IPS-18a (cell line): Measurements from ENCODE around the gene LARGE1.

Experiments used
- H3K27ac ChIP-seq: one replicate; pipeline ENCODE4 v1.5.1; 2013; ENCODE audit warnings: low read length
- H3K27me3 ChIP-seq: one replicate; pipeline ENCODE4 v1.6.1; 2013; ENCODE audit warnings: mild to moderate bottlenecking, low read length; ENCODE audit not compliant: control insufficient read depth, insufficient read depth
- H3K36me3 ChIP-seq: one replicate; pipeline ENCODE4 v1.6.1; 2013; ENCODE audit warnings: low read depth, low read length; ENCODE audit not compliant: control insufficient read depth
- H3K4me1 ChIP-seq: one replicate; pipeline ENCODE4 v1.6.1; 2013; ENCODE audit warnings: low read depth, low read length; ENCODE audit not compliant: control insufficient read depth
- H3K4me3 ChIP-seq: one replicate; pipeline ENCODE4 v1.5.1; 2013; ENCODE audit warnings: low read length
- H3K9ac ChIP-seq: one replicate; pipeline ENCODE4 v1.6.1; 2013; ENCODE audit warnings: mild to moderate bottlenecking, low read length, moderate library complexity
- H3K9me3 ChIP-seq: one replicate; pipeline ENCODE4 v1.6.1; 2013; ENCODE audit warnings: low read depth, low read length; ENCODE audit not compliant: control insufficient read depth

Gene LARGE1

DNA sequence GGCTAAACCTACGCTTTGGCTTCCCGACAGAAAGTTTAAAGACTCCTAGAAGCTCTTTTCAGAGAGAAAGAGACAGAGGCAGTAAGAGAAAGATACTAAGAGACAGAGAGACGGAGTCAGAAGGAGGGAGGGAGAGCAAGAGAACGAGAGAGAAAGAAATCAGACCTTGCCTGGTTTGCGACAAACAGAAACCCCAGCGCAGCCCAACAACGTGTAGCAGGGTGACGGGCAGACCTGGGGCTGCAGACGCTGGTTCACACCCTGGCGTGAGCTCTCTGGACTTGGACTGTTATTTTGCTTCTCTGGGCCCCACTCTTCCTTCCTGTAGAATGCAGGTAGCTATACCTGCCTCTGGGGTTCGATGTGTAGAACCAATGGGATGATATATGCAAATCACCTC, 617.7 kb downstream of the LARGE1 start:
- Histone ChIP-seq H3K9ac (no peak overlapping the region), H3K9me3 (no peaks in the 10 kb centered on the region), H3K27me3 (no peaks in the 10 kb centered on the region), H3K27ac (no peak overlapping the region), H3K4me1 (peaks cover 5% of the 10 kb centered on the region), H3K36me3 (peaks cover 9% of the 10 kb centered on the region), H3K4me3 (no peak overlapping the region)

- peaks cover 9% of the 10 kb centered on the region for H3K36me3 ChIP-seq
- no peak overlapping the region for H3K9ac ChIP-seq
- H3K27ac ChIP-seq, result no peak overlapping the region
- H3K27me3 ChIP-seq, result no peaks in the 10 kb centered on the region
- peaks cover 5% of the 10 kb centered on the region for H3K4me1 ChIP-seq
- no peak overlapping the region for H3K4me3 ChIP-seq
- no peaks in the 10 kb centered on the region for H3K9me3 ChIP-seq
Measured at GRCh38 chr22:33302049-33302545, 618.2 kb downstream of the LARGE1 start.

DNA sequence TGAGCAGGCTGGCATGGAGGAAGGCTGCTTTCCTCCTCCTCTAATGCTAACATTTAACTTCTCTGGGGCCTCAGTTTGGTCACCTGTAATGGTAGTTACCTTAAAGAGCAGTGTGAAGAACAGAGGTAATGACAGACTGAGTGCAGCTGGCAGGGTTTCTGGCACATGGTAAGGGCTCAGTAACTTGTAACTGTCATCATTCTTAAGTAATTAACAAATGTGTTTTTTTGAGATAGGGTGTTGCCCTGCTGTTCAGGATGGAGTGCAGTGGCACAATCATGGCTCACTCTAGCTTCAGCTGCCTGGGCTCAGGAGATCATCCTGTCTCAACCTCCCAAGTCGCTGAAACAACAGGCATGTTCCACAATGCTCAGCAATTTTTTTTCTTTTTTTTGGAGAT, 620.1 kb downstream of the LARGE1 start:
- no peak overlapping the region for H3K27ac ChIP-seq
- no peak overlapping the region for H3K4me3 ChIP-seq
- H3K36me3 ChIP-seq, result peaks cover 9% of the 10 kb centered on the region
- H3K4me1 ChIP-seq, result peaks cover 5% of the 10 kb centered on the region
- no peaks in the 10 kb centered on the region for H3K9me3 ChIP-seq
- H3K9ac ChIP-seq, result no peak overlapping the region
- H3K27me3 ChIP-seq, result no peaks in the 10 kb centered on the region

- Histone ChIP-seq H3K9me3 (no peaks in the 10 kb centered on the region), H3K27ac (no peak overlapping the region), H3K4me1 (peaks cover 5% of the 10 kb centered on the region), H3K9ac (no peak overlapping the region), H3K36me3 (peaks cover 8% of the 10 kb centered on the region), H3K4me3 (no peak overlapping the region), H3K27me3 (no peaks in the 10 kb centered on the region)
Measured at GRCh38 chr22:33299245-33299956, 620.9 kb downstream of the LARGE1 start.

GRCh38 chr22:33296941-33297340, 623.3 kb downstream of the LARGE1 start:
- Histone ChIP-seq H3K27me3 (no peaks in the 10 kb centered on the region), H3K4me3 (no peak overlapping the region), H3K36me3 (peaks cover 2% of the 10 kb centered on the region), H3K9ac (no peak overlapping the region), H3K27ac (no peak overlapping the region), H3K4me1 (no peaks in the 10 kb centered on the region), H3K9me3 (no peaks in the 10 kb centered on the region)

DNA sequence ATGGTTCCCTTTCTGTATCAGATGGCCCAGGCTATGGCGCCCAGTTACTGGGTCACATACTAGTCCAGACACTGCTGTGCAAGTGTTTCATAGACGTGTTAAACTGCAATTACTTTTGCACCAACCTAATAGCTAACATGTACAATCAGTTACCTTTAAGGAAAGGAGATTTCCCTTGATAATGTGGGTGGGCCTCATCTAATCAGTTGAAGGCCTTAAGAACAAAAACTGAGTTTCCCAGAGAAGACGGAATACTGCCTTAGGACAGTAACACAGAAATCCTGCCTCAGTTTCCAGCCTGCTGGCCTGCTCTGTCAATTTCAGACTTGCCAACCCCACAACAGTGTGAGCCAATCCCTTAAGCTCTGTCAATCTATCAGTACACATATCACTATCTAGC, 632.2 kb downstream of the LARGE1 start:
- no peak overlapping the region for H3K4me3 ChIP-seq
- no peaks in the 10 kb centered on the region for H3K36me3 ChIP-seq
- H3K4me1 ChIP-seq, result no peaks in the 10 kb centered on the region
- no peak overlapping the region for H3K9ac ChIP-seq
- H3K9me3 ChIP-seq, result no peaks in the 10 kb centered on the region
- no peak overlapping the region for H3K27ac ChIP-seq
- no peaks in the 10 kb centered on the region for H3K27me3 ChIP-seq

DNA sequence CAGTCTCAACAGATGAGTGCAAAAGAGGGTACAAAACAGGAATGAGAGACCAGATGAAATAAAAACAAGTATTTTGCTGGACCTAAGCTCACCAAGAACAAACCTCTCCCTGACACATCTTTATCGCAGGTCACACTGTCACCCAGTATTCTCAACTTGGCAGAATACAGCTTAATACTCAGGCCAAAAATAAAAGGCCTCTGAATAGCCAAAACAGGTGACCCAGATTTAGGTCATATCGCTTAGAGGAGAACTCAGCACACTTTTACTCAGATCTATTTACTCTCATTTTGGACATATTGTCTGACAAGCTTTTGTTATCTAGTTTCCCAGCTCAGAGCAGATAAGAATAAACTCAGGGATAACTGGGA, 645.2 kb downstream of the LARGE1 start:
- Histone ChIP-seq H3K27ac (no peak overlapping the region), H3K4me3 (no peak overlapping the region), H3K9me3 (no peaks in the 10 kb centered on the region), H3K36me3 (peaks cover 23% of the 10 kb centered on the region), H3K9ac (no peak overlapping the region), H3K27me3 (no peaks in the 10 kb centered on the region), H3K4me1 (no peaks in the 10 kb centered on the region)

DNA sequence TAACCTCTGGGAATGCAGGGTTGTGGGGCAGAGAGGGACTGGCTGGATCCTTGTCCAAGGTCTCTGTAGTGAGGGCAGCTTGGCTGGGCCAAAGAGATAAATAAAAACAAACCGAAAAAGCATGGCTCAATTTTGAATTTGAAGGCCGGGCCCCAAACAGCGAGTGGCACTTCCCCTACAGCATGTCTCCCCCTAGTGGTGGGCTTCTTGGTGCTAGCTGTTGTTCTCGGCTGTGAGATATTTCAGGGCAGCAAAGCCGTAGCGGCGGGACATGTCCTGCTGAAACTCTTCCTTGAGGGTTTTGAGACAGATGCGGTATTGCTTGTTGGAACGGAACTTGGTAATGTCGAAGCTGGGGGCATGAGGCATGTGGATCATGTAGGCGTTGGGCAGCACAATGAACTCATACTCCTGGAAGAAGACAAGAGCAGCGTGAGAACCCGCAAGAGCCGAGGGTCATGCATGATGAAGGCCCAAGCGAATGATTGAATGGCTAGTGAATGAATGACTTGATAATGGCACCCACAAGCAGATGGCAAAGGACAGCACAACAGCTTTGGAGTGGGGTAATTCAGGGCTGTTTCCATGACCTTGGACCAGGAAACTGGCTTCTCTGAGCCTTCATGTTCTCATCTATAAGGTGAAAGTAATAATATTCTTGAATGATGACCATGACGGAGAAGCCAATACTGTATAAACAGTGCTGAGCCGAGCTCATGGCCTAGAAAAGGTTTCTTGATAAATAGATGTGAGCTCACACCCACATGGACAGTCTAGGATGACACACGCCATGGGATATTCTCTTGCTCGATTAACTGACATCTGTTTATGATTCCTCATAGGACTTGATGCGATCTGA, 645.8 kb downstream of the LARGE1 start:
- H3K4me1 ChIP-seq, result no peaks in the 10 kb centered on the region
- no peak overlapping the region for H3K9ac ChIP-seq
- H3K4me3 ChIP-seq, result no peak overlapping the region
- peaks cover 23% of the 10 kb centered on the region for H3K36me3 ChIP-seq
- H3K9me3 ChIP-seq, result no peaks in the 10 kb centered on the region
- no peak overlapping the region for H3K27ac ChIP-seq
- H3K27me3 ChIP-seq, result no peaks in the 10 kb centered on the region

DNA sequence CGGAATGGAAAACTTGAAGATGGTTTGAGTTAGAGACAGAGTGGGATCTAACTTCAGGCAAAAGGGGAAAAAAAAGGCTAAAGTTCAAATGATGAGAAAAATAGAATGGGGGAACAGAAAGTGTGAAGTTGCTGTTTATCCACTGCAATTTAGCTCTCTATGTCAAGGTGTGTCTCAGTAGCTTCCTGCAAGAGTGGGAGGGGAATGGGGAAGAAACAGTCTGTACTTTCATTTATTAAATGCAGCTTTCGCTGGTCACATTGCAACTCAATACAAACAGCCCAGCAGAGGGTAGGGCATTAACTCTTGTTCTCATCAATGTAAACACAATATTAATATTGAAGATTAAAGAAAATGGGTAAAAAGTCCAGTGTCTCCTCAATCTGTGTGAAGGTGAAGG, 647.4 kb downstream of the LARGE1 start:
- Histone ChIP-seq H3K27ac (no peak overlapping the region), H3K4me3 (no peak overlapping the region), H3K4me1 (no peaks in the 10 kb centered on the region), H3K9me3 (no peaks in the 10 kb centered on the region), H3K9ac (no peak overlapping the region), H3K27me3 (no peaks in the 10 kb centered on the region), H3K36me3 (peaks cover 20% of the 10 kb centered on the region)

- H3K36me3 ChIP-seq, result peaks cover 16% of the 10 kb centered on the region
- no peak overlapping the region for H3K4me3 ChIP-seq
- no peak overlapping the region for H3K27ac ChIP-seq
- no peak overlapping the region for H3K9ac ChIP-seq
- H3K27me3 ChIP-seq, result no peaks in the 10 kb centered on the region
- no peaks in the 10 kb centered on the region for H3K9me3 ChIP-seq
- no peaks in the 10 kb centered on the region for H3K4me1 ChIP-seq
Measured at GRCh38 chr22:33272180-33272579, 648.1 kb downstream of the LARGE1 start.

GRCh38 chr22:33271390-33272161, 648.7 kb downstream of the LARGE1 start:
- Histone ChIP-seq H3K27ac (no peak overlapping the region), H3K4me1 (no peaks in the 10 kb centered on the region), H3K4me3 (no peak overlapping the region)

More at GRCh38 chr22:33271390-33272161, 648.7 kb downstream of the LARGE1 start:
- peaks cover 10% of the 10 kb centered on the region for H3K36me3 ChIP-seq
- H3K9ac ChIP-seq, result no peak overlapping the region
- no peaks in the 10 kb centered on the region for H3K9me3 ChIP-seq
- H3K27me3 ChIP-seq, result no peaks in the 10 kb centered on the region
